Choroid plexus epithelial cell (primary cell): Measurements from ENCODE around the gene MIGA2.

Experiments used
- DNase-seq: peaks from one replicate; pipeline ENCODE4 v3.0.0-alpha.2; 2010; ENCODE audit warnings: low read depth
- H3K4me3 ChIP-seq: 2 replicates; pipeline ENCODE4 v1.5.1; 2011; ENCODE audit warnings: low read depth, mild to moderate bottlenecking, control low read depth, low read length, moderate library complexity
- CTCF ChIP-seq: conservative IDR thresholded peaks from 2 replicates; pipeline ENCODE4 v1.5.1; 2011; ENCODE audit warnings: low read depth, mild to moderate bottlenecking, control low read depth, inconsistent platforms, low read length, moderate library complexity

Gene MIGA2

GRCh38 chr9:129101279-129101678 is 64.9 kb downstream of the MIGA2 start:
- no peak for DNase-seq
- no peak overlapping the region for H3K4me3 ChIP-seq
- no peak for TF ChIP-seq CTCF

GRCh38 chr9:129102095-129102525 is 65.7 kb downstream of the MIGA2 start:
- no peak overlapping the region for H3K4me3 ChIP-seq
- no peak for TF ChIP-seq CTCF
- DNase-seq = no peak

- no peak overlapping the region for H3K4me3 ChIP-seq
- DNase-seq = peak; percentile 67
Measured at GRCh38 chr9:129102791-129103594, 66.6 kb downstream of the MIGA2 start.

GRCh38 chr9:129103595-129103965 is 67.2 kb downstream of the MIGA2 start:
- H3K4me3 ChIP-seq = no peak overlapping the region
- no peak for DNase-seq
- no peak for TF ChIP-seq CTCF

More at GRCh38 chr9:129102791-129103594, 66.6 kb downstream of the MIGA2 start:
- peak; percentile 73 for TF ChIP-seq CTCF

- H3K4me3 ChIP-seq = no peak overlapping the region
- no peak for TF ChIP-seq CTCF
- no peak for DNase-seq
Measured at GRCh38 chr9:129104051-129104450, 67.6 kb downstream of the MIGA2 start.

GRCh38 chr9:129105857-129106694 is 69.7 kb downstream of the MIGA2 start:
- no peak for DNase-seq
- H3K4me3 ChIP-seq = no peak overlapping the region
- no peak for TF ChIP-seq CTCF
